ENCODE measurements around the gene CXCL8.

CXCL8 gene

GRCh38 chr4:73750730-73751129 is 10.4 kb downstream of the CXCL8 start:
- no peak for TF ChIP-seq GATA3 (IDR thresholded peaks at IDR 0.05; ENCODE audit: low read depth, low read length)
- no peak for TF ChIP-seq GATA2 (IDR thresholded peaks at IDR 0.05; ENCODE audit: low read depth, low read length)

DNA sequence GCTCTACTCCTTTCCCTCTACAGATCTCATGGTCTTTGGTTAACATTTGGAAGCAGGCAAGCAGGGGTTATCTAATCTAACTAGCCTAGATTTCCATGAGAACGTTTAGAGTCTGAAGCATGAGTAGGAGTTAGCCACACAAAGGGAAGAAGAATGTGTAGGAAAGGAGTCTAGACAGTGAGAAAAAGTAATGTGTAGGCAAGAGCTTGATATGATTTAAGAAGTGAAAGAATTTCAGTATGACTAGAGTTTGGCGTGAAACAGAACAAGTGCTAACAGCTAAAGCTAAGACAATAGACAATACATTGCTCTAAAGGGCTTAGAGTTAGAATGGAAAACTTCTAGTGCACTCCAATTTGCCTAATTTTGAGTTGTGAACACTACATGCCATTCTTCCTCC is 10.8 kb downstream of the CXCL8 start:
- TF ChIP-seq GATA2 (IDR thresholded peaks at IDR 0.05; ENCODE audit: low read depth, low read length) (no peak), GATA3 (IDR thresholded peaks at IDR 0.05; ENCODE audit: low read depth, low read length) (no peak)

GRCh38 chr4:73751830-73752229 is 11.5 kb downstream of the CXCL8 start:
- no peak for TF ChIP-seq GATA3 (IDR thresholded peaks at IDR 0.05; ENCODE audit: low read depth, low read length)
- no peak for TF ChIP-seq GATA2 (IDR thresholded peaks at IDR 0.05; ENCODE audit: low read depth, low read length)

DNA sequence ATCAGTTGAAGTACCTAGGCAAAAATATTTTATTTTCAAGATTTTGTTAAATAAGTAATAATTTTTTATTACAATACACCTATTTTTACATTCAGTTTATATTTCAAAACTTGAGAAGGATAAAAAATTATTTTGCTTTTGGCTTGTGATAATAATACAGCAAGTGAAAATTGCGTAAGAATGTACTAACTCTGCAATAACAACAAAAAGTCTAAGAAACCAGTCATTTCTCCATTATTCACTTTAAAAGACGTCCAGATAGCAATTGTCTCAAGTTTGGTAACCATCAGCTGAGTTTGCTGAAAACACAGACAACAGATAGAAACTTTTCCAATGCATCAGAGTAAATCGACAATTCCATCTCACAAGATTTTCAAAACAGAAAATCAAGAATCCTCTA is 12.1 kb downstream of the CXCL8 start:
- TF ChIP-seq GATA2 (IDR thresholded peaks at IDR 0.05; ENCODE audit: low read depth, low read length) (no peak), GATA3 (IDR thresholded peaks at IDR 0.05; ENCODE audit: low read depth, low read length) (no peak)

GRCh38 chr4:73753215-73753614 is 12.8 kb downstream of the CXCL8 start:
- TF ChIP-seq GATA3 (IDR thresholded peaks at IDR 0.05; ENCODE audit: low read depth, low read length) (no peak), GATA2 (IDR thresholded peaks at IDR 0.05; ENCODE audit: low read depth, low read length) (no peak)

DNA sequence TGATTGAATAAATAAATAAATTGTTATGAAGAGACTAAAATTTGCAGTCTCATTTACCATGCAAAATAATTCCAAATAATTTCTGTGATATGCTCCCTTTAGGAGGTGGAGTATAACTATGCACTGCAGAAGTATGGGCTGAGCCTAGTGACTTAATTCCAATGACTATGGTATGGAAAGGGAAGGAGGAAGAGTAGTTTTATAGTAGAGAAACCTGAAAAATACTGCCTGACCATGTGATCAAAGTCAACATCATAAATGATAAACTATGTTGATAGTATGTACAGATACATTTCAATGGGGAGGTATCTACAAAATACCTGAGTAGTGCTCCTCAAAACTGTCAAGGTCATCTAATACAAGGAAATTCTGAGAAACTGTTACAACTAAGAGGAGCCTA is 14.6 kb downstream of the CXCL8 start:
- no peak for TF ChIP-seq GATA3 (IDR thresholded peaks at IDR 0.05; ENCODE audit: low read depth, low read length)
- no peak for TF ChIP-seq GATA2 (IDR thresholded peaks at IDR 0.05; ENCODE audit: low read depth, low read length)

DNA sequence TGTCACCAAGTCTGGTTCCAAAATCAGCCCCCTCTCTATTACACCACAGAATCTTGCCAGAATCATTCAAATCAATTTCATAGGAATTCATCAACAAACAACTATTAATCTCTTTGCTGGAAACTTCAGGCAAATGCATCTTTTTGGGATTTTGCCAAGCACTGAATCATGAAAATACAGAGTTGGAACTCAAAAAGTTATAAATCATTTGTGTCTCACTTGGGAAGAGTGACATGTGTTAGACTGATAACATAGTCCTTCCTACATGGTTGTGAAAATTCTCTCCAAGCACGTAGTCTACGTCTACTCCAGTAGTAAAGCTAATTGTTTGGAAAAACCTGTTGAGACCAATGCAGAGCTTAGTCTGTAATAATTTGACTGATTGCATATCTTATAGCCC is 19.0 kb downstream of the CXCL8 start:
- TF ChIP-seq GATA2 (IDR thresholded peaks at IDR 0.05; ENCODE audit: low read depth, low read length) = no peak
- TF ChIP-seq GATA3 (IDR thresholded peaks at IDR 0.05; ENCODE audit: low read depth, low read length) = no peak

DNA sequence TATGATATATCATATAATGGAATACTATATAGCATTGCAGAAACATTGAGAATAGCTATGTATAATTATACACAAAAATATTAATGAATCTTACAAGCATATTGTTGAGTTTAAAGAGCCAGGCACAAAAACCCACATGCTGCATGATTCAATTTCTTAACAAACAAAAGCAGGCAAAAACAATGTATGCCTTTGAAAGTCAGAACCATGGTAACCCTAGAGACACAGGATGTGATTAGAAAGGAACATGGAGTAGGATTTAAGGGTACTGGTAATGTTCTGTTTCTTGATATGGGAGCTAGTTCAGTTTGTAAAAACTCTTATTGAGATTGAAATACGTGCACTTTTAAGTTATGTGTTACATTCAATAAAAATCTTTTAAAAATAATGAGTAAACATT is 21.5 kb downstream of the CXCL8 start:
- TF ChIP-seq GATA2 (IDR thresholded peaks at IDR 0.05; ENCODE audit: low read depth, low read length) (no peak), GATA3 (IDR thresholded peaks at IDR 0.05; ENCODE audit: low read depth, low read length) (no peak)

DNA sequence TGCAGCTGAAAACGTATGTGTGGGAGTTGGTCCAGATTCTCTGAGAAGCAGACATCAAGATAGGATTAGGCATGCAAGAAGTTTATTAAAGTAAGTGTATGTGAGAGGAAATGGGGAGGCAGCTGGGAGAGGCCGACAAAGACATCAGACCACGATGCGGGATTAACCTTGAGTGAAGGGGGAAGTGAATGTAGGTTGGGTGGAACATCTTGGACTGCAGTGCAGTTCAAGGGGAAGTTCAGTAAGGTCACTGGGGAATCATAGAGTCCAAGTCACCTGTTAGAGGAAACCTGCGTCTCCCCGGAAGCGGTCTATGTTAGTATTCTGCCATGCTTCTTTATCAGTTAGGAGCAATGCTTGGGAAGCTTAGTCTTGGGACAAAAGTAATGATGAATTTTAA is 22.0 kb downstream of the CXCL8 start:
- TF ChIP-seq GATA3 (IDR thresholded peaks at IDR 0.05; ENCODE audit: low read depth, low read length) = no peak
- no peak for TF ChIP-seq GATA2 (IDR thresholded peaks at IDR 0.05; ENCODE audit: low read depth, low read length)

GRCh38 chr4:73763877-73764276 is 23.5 kb downstream of the CXCL8 start:
- no peak for TF ChIP-seq GATA3 (IDR thresholded peaks at IDR 0.05; ENCODE audit: low read depth, low read length)
- no peak for TF ChIP-seq GATA2 (IDR thresholded peaks at IDR 0.05; ENCODE audit: low read depth, low read length)

DNA sequence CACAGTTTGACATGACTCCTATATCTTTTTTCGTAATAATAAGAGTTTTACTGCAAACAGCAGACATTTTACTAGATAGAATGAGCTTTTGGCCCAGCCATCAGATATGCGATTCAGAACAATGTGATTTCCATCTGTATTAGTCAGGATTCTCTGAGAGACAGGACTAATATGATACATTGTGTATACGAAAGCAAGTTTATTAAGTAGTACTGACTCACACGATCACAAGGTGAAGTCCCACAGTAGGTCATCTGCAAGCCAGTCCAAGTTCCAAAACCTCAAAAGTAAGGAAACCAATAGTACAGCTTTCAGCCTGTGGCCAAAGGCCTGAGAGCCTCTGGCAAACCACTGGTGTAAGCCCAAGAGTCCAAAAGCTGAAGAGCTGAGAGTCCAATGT is 24.1 kb downstream of the CXCL8 start:
- no peak for TF ChIP-seq GATA3 (IDR thresholded peaks at IDR 0.05; ENCODE audit: low read depth, low read length)
- TF ChIP-seq GATA2 (IDR thresholded peaks at IDR 0.05; ENCODE audit: low read depth, low read length) = no peak

DNA sequence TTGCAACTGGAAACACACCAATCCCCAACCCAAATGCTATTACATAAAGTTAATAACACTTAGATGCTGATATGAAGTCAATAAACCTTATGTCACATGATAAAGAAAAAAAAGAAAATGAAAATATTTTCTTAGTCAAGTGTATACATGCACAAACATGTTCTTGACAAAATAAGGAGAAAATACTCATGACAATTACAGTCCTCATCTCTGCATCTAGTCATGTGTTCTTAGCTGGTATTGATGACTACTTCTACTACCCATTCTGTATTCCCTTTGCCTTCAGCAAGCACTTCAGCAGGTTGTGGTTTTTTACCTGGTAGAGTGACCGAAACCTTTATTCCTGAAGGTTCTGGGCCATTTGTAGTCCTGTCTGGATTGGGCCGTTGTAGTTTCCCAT is 24.9 kb downstream of the CXCL8 start:
- TF ChIP-seq GATA2 (IDR thresholded peaks at IDR 0.05; ENCODE audit: low read depth, low read length) = no peak
- TF ChIP-seq GATA3 (IDR thresholded peaks at IDR 0.05; ENCODE audit: low read depth, low read length) = no peak

DNA sequence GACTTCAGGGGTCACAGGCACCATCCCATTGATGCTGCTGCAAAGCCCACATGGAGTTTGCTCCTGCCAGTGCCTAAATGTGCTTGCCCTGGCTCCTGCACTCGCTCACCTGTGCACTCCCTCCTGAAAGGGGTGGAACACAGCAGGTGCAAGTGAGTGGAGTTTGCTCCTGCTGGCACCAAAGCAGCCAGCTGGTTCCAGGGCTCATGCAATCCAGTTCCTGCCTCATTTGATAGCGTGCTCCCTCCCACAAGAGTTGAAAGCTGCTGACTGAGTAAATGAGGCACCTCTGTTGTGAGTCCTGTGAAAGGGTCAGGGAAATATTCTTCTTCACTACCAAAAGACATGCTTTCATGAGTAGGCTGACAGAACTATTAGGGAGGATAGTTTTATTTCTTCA is 30.5 kb downstream of the CXCL8 start:
- TF ChIP-seq GATA3 (IDR thresholded peaks at IDR 0.05; ENCODE audit: low read depth, low read length) (no peak), GATA2 (IDR thresholded peaks at IDR 0.05; ENCODE audit: low read depth, low read length) (no peak)

DNA sequence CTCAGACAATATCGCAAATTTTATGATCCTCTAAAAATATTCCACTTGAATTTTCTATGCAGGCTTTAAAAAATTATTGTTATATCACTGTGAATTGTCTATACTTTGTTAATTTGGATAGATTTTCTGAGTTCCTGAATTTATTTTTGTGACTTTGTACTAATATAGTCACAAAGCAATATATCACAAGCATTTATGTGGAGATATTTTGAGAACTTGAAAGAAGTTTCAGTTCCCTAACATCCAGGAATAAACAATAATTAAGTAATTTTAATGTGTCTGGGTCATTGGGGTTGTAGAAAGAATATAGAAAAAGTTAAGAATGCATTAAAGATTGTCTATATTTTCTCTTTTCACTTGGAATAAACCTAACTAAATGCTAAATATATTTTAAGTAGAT is 32.0 kb downstream of the CXCL8 start:
- TF ChIP-seq GATA3 (IDR thresholded peaks at IDR 0.05; ENCODE audit: low read depth, low read length) = no peak
- no peak for TF ChIP-seq GATA2 (IDR thresholded peaks at IDR 0.05; ENCODE audit: low read depth, low read length)

DNA sequence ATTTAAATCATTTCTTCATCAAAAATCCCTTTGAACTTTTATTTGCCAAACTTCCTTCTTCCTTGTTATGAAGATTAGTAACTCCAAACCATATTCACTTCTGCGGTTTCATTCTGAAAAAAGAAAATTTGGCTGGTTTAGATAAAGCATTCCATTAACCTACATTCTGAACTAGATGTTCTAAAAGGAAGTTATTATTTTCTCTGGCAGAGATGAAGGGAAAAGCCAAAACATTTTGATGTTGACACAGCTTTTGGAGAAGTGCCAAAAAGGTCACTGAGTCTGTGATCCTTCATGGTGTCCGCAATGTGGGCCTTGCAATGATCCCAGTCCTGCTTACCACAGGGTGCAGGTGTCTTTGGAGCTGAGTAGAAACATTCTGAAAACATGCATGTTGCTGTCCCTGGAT is 36.0 kb downstream of the CXCL8 start:
- TF ChIP-seq GATA3 (IDR thresholded peaks at IDR 0.05; ENCODE audit: low read depth, low read length) = no peak
- no peak for TF ChIP-seq GATA2 (IDR thresholded peaks at IDR 0.05; ENCODE audit: low read depth, low read length)

- TF ChIP-seq GATA2 (IDR thresholded peaks at IDR 0.05; ENCODE audit: low read depth, low read length) (no peak), GATA3 (IDR thresholded peaks at IDR 0.05; ENCODE audit: low read depth, low read length) (no peak)
Observed at GRCh38 chr4:73777612-73778011, 37.2 kb downstream of the CXCL8 start.
